Panc1 (cell line): ENCODE results near the gene HEPACAM2.

Source experiments
- POLR2AphosphoS5 ChIP-seq: IDR thresholded peaks from 2 replicates; pipeline ENCODE4 v1.6.1; 2012; ENCODE audit warnings: mild to moderate bottlenecking, low read depth, low read length, moderate library complexity
- TCF7L2 ChIP-seq: IDR thresholded peaks from 2 replicates; pipeline ENCODE4 v1.6.1; 2011; ENCODE audit warnings: mild to moderate bottlenecking, low read depth, low read length, inconsistent platforms
- TF ChIP-seq, protein P1 (sequence below): fragments of 450-650 bp; IDR thresholded peaks from 2 replicates; pipeline ENCODE4 v1.5.1; 2017; ENCODE audit warnings: mild to moderate bottlenecking
- TF ChIP-seq, protein P2 (sequence below), 2 experiments: IDR thresholded peaks; 2 replicates each; pipeline ENCODE4 v1.6.1; 2011 to 2012; ENCODE audit warnings: low read depth in 2 of 2, control low read depth in 1 of 2, low read length in 1 of 2, mild to moderate bottlenecking in 1 of 2, moderate library complexity in 1 of 2; ENCODE audit not compliant: insufficient read depth in 1 of 2

DNA sequence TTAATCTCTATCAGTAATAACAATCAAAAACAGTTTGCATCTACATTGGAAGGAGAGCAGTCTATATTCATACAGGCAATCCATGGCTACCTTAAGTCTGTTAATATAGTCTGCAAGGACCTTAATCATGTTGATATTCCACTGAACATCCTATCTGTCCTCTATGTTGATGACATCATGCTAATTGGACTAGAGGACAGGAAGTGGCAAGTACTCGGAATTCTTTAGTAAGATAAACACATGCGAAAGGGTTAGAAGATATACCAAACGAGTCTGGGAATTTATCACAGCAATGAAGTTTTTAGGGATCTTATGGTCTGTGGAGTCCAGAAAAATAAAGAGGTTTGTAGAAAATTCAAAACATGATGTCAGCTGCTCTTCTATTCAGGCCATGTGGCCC is 66.8 kb downstream of the HEPACAM2 start:
- TF ChIP-seq TCF7L2 (no peak), POLR2AphosphoS5 (no peak)
- TF ChIP-seq, protein P1, sequence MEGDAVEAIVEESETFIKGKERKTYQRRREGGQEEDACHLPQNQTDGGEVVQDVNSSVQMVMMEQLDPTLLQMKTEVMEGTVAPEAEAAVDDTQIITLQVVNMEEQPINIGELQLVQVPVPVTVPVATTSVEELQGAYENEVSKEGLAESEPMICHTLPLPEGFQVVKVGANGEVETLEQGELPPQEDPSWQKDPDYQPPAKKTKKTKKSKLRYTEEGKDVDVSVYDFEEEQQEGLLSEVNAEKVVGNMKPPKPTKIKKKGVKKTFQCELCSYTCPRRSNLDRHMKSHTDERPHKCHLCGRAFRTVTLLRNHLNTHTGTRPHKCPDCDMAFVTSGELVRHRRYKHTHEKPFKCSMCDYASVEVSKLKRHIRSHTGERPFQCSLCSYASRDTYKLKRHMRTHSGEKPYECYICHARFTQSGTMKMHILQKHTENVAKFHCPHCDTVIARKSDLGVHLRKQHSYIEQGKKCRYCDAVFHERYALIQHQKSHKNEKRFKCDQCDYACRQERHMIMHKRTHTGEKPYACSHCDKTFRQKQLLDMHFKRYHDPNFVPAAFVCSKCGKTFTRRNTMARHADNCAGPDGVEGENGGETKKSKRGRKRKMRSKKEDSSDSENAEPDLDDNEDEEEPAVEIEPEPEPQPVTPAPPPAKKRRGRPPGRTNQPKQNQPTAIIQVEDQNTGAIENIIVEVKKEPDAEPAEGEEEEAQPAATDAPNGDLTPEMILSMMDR, result no peak
- TF ChIP-seq, protein P2, sequence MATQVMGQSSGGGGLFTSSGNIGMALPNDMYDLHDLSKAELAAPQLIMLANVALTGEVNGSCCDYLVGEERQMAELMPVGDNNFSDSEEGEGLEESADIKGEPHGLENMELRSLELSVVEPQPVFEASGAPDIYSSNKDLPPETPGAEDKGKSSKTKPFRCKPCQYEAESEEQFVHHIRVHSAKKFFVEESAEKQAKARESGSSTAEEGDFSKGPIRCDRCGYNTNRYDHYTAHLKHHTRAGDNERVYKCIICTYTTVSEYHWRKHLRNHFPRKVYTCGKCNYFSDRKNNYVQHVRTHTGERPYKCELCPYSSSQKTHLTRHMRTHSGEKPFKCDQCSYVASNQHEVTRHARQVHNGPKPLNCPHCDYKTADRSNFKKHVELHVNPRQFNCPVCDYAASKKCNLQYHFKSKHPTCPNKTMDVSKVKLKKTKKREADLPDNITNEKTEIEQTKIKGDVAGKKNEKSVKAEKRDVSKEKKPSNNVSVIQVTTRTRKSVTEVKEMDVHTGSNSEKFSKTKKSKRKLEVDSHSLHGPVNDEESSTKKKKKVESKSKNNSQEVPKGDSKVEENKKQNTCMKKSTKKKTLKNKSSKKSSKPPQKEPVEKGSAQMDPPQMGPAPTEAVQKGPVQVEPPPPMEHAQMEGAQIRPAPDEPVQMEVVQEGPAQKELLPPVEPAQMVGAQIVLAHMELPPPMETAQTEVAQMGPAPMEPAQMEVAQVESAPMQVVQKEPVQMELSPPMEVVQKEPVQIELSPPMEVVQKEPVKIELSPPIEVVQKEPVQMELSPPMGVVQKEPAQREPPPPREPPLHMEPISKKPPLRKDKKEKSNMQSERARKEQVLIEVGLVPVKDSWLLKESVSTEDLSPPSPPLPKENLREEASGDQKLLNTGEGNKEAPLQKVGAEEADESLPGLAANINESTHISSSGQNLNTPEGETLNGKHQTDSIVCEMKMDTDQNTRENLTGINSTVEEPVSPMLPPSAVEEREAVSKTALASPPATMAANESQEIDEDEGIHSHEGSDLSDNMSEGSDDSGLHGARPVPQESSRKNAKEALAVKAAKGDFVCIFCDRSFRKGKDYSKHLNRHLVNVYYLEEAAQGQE (IDR thresholded peaks at IDR 0.05; ENCODE audit: insufficient read depth in 1 of 2, low read depth in 2 of 2, low read length in 1 of 2), result no peak
